IPS-20b (cell line): ENCODE measurements around the gene BCAS1.

Experiments used
- H3K27ac ChIP-seq: one replicate; pipeline ENCODE4 v1.5.1; 2013; ENCODE audit warnings: low read length
- H3K27me3 ChIP-seq: 2 replicates; pipeline ENCODE4 v1.6.1; 2013; ENCODE audit warnings: mild to moderate bottlenecking, low read length, inconsistent platforms; ENCODE audit not compliant: insufficient read depth
- H3K36me3 ChIP-seq: 2 replicates; pipeline ENCODE4 v1.6.1; 2013; ENCODE audit warnings: low read depth, mild to moderate bottlenecking, inconsistent platforms, low read length, moderate library complexity; ENCODE audit not compliant: insufficient read depth
- H3K4me1 ChIP-seq: 2 replicates; pipeline ENCODE4 v1.6.1; 2013; ENCODE audit warnings: mild to moderate bottlenecking, control low read depth, inconsistent platforms, low read length, moderate library complexity; ENCODE audit not compliant: insufficient read depth
- H3K4me3 ChIP-seq: 2 replicates; pipeline ENCODE4 v1.5.1; 2013; ENCODE audit warnings: mild to moderate bottlenecking, low read length, inconsistent platforms
- H3K9ac ChIP-seq: 2 replicates; pipeline ENCODE4 v1.6.1; 2013; ENCODE audit warnings: low read depth, mild to moderate bottlenecking, inconsistent platforms, low read length, moderate library complexity
- H3K9me3 ChIP-seq: 2 replicates; pipeline ENCODE4 v1.6.1; 2013; ENCODE audit warnings: mild to moderate bottlenecking, low read depth, low read length, inconsistent platforms; ENCODE audit not compliant: insufficient read depth

The BCAS1 gene

DNA sequence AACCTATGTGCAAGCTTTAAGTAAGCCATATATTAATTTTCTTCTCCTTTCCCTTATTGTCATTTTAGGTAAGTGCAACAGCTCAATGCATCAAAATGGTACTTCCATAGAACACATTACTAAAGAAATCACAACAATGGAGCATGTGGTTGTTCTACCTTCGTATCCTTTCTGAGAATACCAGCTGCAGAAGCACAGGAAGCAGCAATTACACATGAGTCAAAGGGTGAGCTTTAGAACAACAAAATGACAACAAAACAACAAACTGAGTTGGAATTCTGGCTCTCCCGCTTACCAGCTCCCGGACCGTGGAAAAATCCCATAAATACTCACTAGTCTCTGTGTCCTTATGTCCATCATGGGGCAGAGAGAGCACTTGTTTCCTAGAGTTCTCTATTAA is 108.9 kb downstream of the BCAS1 start:
- no peaks in the 10 kb centered on the region for H3K27me3 ChIP-seq
- no peak overlapping the region for H3K9ac ChIP-seq
- no peak overlapping the region for H3K4me3 ChIP-seq
- no peak overlapping the region for H3K27ac ChIP-seq
- peaks cover 12% of the 10 kb centered on the region for H3K4me1 ChIP-seq
- no peaks in the 10 kb centered on the region for H3K9me3 ChIP-seq
- no peaks in the 10 kb centered on the region for H3K36me3 ChIP-seq

DNA sequence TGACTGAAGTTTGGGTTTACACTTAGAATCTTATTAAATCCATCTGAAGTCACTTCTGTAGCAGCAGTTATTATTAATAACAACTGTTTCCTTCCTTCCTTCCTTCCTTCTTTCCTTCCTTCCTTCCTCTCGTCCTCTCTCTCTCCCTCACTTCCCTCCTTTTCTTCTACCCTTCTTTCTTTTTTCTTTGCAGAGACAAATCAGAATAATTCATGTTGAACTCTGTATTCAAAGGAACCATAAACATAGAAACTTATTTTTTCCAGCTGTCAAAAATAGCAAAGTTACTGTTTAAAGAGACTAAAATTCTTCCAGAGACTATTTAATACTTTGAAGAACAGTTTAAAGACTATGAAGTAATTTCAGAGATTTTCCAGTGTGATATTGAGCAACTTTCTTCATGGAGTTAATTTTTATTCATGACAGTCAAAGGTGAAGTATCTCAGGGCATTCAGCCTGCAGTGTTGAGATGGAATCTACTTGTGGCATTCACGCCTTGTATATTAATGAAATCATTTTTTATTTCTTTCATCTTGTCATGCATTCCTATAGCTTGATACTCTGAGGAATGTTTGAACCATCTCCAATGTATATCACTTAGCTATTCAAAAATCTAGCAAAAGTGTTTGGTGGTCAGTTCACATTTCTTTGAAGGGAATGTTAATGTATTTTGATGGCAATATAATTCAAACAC is 109.7 kb downstream of the BCAS1 start:
- H3K9ac ChIP-seq: no peak overlapping the region
- no peaks in the 10 kb centered on the region for H3K9me3 ChIP-seq
- H3K27me3 ChIP-seq: no peaks in the 10 kb centered on the region
- H3K4me3 ChIP-seq: no peak overlapping the region
- no peak overlapping the region for H3K27ac ChIP-seq
- H3K4me1 ChIP-seq: peaks cover 12% of the 10 kb centered on the region
- no peaks in the 10 kb centered on the region for H3K36me3 ChIP-seq

DNA sequence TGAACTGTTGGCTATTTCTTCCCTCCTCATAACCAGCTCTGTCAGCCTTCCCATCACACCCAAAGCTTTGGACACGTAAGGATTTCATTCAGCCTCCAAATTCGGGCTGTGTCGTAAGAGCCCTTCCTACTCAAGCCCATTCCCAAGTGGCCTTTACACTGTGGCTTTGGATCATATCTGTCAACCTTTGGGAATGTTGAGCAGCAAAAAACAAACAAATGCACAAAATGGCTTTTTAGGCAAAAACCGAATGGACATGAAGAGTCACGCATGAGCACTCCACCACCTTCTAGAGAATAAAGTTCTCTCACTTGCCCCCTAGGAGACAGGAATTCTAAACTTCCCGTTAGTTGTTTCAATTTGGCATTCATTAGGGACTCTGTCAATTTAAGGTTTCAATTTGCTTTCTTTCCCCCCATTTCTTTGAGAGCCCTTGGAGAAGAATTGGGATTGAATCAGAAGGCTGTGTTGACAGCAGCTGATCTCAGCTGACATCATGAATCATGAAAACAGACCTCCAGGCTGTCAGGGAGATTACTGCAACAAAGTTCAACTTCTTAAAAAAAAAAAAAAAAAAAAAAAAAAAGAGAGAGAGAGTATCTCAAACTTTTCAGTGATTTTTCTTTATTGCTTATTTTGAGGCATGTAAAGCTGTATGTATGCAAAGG is 110.3 kb downstream of the BCAS1 start:
- no peaks in the 10 kb centered on the region for H3K27me3 ChIP-seq
- no peaks in the 10 kb centered on the region for H3K36me3 ChIP-seq
- H3K9ac ChIP-seq: no peak overlapping the region
- H3K27ac ChIP-seq: no peak overlapping the region
- H3K9me3 ChIP-seq: no peaks in the 10 kb centered on the region
- no peak overlapping the region for H3K4me3 ChIP-seq
- peaks cover 12% of the 10 kb centered on the region for H3K4me1 ChIP-seq

DNA sequence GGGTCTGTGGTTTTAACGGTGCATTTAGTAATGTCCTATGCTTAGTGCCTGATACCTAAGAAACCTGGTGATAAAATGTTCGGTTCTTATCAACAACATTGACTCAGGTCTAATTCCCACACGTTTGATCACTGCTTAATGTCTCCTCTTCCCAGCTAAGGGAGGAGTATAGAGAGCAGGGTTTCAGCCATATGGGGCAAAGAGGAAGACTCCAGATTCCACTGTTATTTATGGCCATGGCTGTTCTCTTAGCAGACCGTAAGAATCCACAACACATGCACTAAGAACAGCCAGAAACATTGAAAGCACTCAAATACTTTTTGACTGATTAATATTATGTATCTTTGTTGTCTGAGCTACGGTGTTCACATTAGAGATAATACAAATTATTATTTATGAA is 112.1 kb downstream of the BCAS1 start:
- Histone ChIP-seq H3K27ac (no peak overlapping the region), H3K9me3 (no peaks in the 10 kb centered on the region)

DNA sequence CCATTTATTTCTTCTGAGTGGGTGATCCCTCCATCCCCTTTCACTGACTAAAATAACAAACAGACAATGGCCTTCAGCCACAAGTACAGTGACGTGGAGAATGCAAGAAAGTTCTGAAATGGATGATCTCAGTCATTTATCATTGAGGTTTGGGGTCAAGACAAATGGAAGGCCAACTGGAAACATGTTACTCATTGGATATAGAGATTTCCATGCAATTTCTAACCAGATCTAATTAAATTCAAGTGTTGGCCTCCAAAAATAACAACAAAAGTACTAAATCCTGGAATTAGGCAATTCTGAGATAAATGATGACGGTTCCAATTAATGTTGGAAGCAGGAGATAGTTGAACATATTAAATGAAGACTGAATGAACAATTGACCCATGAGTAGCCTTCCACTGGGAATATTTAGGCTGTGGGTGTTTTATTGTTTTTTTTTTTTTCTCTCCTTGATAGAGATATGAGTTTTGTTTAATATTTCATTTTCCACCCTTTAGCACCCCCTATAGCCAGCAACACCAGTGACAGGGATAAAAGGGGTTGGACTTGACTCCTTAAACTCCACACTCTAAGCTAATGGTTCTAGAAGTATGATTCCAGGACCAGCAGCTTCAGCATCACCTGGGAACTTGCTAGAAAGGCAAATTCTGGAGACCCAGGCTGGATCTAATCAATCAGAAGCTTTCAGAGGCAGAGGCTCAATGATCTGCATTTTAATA is 112.8 kb downstream of the BCAS1 start:
- no peaks in the 10 kb centered on the region for H3K27me3 ChIP-seq

More for the DNA sequence above, 112.1 kb downstream of the BCAS1 start:
- Histone ChIP-seq H3K9ac (no peak overlapping the region), H3K4me1 (peaks cover 12% of the 10 kb centered on the region), H3K27me3 (no peaks in the 10 kb centered on the region), H3K4me3 (no peak overlapping the region), H3K36me3 (no peaks in the 10 kb centered on the region)

DNA sequence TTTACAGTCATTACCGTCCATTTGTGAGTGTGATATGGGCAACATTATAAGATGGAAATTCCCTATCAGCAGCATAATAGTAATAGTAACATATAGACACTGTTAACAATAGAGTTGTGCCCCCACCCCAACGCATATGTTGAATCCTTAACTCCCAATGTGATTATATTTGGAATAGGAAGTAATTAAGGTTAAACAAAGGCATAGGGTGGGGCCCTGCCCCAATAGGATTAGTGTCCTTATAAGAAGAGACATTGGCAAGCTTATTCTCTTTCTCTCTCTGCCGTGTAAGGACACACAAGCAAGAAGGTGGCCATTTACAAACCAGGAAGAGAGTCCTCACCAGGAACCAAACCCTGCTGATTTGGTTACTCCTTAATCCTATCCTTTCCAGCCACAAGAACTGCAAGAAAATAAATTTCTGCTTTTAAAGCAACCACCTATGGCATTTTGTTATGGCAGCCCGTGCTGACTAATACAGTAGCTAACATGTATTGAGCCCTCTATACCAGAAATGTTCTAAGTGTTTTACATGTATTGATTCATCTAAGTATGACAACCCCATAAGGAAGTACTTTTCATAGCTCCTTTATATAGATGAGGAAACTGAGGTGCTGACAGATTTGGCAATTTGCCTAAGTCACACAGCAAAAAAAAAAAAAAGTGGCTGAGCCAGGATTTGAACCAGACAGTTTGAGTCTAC is 114.2 kb downstream of the BCAS1 start:
- H3K4me3 ChIP-seq: no peak overlapping the region
- no peaks in the 10 kb centered on the region for H3K27me3 ChIP-seq
- no peaks in the 10 kb centered on the region for H3K9me3 ChIP-seq
- no peaks in the 10 kb centered on the region for H3K36me3 ChIP-seq
- H3K27ac ChIP-seq: no peak overlapping the region
- no peak overlapping the region for H3K9ac ChIP-seq
- peaks cover 7% of the 10 kb centered on the region; the same call in 1 of the 2 replicates for H3K4me1 ChIP-seq

More for the DNA sequence above, 112.8 kb downstream of the BCAS1 start:
- Histone ChIP-seq H3K9me3 (no peaks in the 10 kb centered on the region), H3K27ac (no peak overlapping the region), H3K4me1 (peaks cover 12% of the 10 kb centered on the region), H3K4me3 (no peak overlapping the region), H3K9ac (no peak overlapping the region), H3K36me3 (no peaks in the 10 kb centered on the region)

DNA sequence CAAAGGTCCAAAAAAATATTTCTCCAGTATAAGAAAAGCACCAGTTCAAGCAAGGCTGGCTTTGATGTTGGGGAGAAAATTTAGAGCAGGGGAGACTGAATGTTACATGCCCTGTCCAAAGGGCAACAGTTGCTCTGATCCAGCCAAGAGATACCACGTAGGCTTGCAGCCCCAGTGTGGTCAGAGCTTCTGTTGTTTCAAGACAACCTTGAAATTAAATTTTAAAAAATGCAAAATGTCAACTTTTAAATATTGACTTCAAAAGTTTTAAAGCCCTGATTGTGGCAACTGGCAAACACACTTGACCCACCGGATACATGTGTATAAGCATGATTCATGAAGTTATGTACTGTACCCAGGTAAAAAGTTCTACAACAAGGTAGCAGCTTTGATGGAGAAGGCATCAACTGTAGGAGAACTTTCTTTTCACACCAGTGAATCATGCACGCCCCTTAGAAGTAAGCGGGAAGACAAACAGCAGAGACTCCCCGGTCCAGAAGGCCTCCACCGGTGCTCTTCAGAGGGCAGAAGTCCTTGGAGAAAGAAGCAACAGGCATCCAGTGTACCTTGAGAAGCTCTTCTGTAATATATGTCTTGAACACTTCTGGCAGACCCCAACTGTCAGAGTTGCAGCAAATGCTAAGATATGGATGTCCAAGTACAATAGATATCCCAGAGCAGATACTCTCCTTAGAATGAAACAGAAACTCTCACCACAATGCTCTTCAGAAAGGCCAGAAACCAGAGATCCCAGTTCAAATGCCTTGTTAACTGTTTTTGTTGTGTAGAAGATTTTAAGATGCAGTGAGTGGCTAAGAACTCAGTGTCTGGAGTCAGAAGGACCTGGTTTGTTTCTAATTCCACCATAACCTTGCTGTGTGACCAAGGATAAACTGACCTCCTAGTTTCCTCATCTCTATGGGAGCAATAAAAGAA is 115.4 kb downstream of the BCAS1 start:
- no peak overlapping the region for H3K27ac ChIP-seq

DNA sequence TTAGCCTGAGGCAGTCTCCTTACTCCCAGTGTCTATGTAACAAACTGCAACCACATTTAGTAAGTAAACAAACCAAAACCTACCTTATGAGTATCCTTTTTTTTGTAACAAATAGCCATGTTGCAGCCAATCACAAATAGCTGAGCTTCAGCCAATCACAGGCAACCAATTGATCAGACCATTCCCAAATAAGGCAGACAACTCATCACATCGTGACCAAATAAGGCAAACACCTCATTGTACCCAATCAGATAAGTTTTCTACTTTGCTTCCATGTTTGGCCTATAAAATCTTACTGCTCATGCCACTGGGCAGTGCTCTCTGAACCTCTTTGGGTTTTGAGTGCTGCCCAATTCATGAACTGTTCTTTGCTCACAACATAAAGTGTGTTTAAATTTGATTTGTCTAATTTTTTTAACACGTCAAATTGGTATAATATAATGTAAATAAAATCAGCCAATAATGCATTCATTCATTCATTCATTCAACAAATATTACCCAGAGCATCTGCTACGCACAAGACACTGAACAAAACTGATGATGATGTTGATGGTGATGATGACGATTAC is 117.8 kb downstream of the BCAS1 start:
- no peaks in the 10 kb centered on the region for H3K9me3 ChIP-seq
- no peaks in the 10 kb centered on the region for H3K4me1 ChIP-seq
- H3K27ac ChIP-seq: no peak overlapping the region
- no peaks in the 10 kb centered on the region for H3K27me3 ChIP-seq
- no peak overlapping the region for H3K4me3 ChIP-seq
- H3K36me3 ChIP-seq: no peaks in the 10 kb centered on the region
- no peak overlapping the region for H3K9ac ChIP-seq

More for the DNA sequence above, 115.4 kb downstream of the BCAS1 start:
- Histone ChIP-seq H3K36me3 (no peaks in the 10 kb centered on the region), H3K9me3 (no peaks in the 10 kb centered on the region), H3K4me3 (no peak overlapping the region), H3K4me1 (0 out of 2 replicates have a peak, but pooled peaks cover 2% of the 10 kb centered on the region), H3K27me3 (no peaks in the 10 kb centered on the region), H3K9ac (no peak overlapping the region)

DNA sequence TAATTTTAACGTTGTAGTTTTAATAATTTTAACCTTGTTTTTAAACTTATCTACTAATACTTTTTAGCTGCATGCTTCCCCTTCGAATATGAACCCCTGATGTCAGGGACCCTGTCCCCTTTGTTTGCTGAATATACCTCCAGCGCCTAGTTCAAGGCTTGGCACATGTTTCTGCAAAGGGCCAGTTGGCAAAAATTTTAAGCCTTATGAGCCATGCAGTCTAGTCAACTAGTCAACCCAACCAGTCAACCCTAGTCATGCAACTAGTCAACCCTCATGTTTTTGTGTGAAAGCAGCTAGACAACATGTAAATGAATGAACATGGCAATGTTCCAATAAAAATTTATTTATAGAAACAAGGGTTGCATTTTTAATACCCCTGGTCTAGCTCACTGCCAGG is 119.8 kb downstream of the BCAS1 start:
- Histone ChIP-seq H3K36me3 (no peaks in the 10 kb centered on the region), H3K9ac (no peak overlapping the region), H3K4me3 (no peak overlapping the region), H3K9me3 (no peaks in the 10 kb centered on the region), H3K27ac (no peak overlapping the region), H3K4me1 (no peaks in the 10 kb centered on the region), H3K27me3 (no peaks in the 10 kb centered on the region)

DNA sequence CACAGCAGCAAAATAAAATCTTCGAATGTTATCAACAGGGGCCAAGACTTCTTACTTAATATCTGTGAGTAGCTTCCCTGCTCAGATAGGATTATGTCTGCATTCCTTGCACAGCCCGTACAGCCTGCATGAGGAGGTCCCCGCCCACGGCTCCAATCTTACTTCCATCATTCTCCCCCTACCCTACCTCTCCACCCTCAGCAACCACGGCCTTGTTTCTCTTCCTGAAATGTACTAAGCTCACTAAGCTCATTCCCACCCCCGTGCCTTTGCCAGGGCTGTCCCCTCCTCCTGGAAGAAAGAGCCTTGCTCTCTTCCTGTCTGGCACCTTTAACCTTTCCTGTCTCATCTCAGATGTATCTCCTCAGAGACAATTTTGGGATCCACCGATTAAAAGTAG is 120.4 kb downstream of the BCAS1 start:
- Histone ChIP-seq H3K4me3 (no peak overlapping the region), H3K36me3 (no peaks in the 10 kb centered on the region), H3K27me3 (no peaks in the 10 kb centered on the region), H3K9me3 (no peaks in the 10 kb centered on the region), H3K9ac (no peak overlapping the region), H3K27ac (no peak overlapping the region), H3K4me1 (no peaks in the 10 kb centered on the region)
